GM21717 (cell line): ENCODE data around the gene ARHGEF10L.

Source experiments
- ATAC-seq: cut with Tn5 transposase; IDR thresholded peaks from one replicate; pipeline ENCODE4 v1.9.1; 2021; ENCODE audit warnings: mild to moderate bottlenecking, moderate library complexity; ENCODE audit not compliant: unreplicated experiment

The ARHGEF10L gene

GRCh38 chr1:17588048-17588871 is 48.8 kb downstream of the ARHGEF10L start:
- ATAC-seq, result no peak

- ATAC-seq, result no peak
These were observed 52.4 kb downstream of the ARHGEF10L start for GRCh38 chr1:17591814-17592430.

- no peak for ATAC-seq
These were observed 54.5 kb downstream of the ARHGEF10L start for GRCh38 chr1:17594026-17594425.

GRCh38 chr1:17594690-17595601 is 55.4 kb downstream of the ARHGEF10L start:
- no peak for ATAC-seq

- ATAC-seq, result no peak
These were observed 56.1 kb downstream of the ARHGEF10L start for GRCh38 chr1:17595602-17595925.

GRCh38 chr1:17596186-17596585 is 56.7 kb downstream of the ARHGEF10L start:
- ATAC-seq, result no peak

- ATAC-seq, result no peak
These were observed 57.4 kb downstream of the ARHGEF10L start for GRCh38 chr1:17596651-17597509.

GRCh38 chr1:17597651-17598050 is 58.2 kb downstream of the ARHGEF10L start:
- no peak for ATAC-seq

GRCh38 chr1:17598251-17598650 is 58.8 kb downstream of the ARHGEF10L start:
- no peak for ATAC-seq

- no peak for ATAC-seq
These were observed 59.9 kb downstream of the ARHGEF10L start for GRCh38 chr1:17599291-17599953.

- no peak for ATAC-seq
These were observed 60.4 kb downstream of the ARHGEF10L start for GRCh38 chr1:17599954-17600300.

- ATAC-seq, result no peak
These were observed 60.8 kb downstream of the ARHGEF10L start for GRCh38 chr1:17600321-17600720.

GRCh38 chr1:17601643-17602382 is 62.3 kb downstream of the ARHGEF10L start:
- ATAC-seq, result no peak

GRCh38 chr1:17603091-17603841 is 63.8 kb downstream of the ARHGEF10L start:
- ATAC-seq, result no peak

- ATAC-seq, result no peak
These were observed 66.3 kb downstream of the ARHGEF10L start for GRCh38 chr1:17605582-17606344.

GRCh38 chr1:17606826-17607440 is 67.4 kb downstream of the ARHGEF10L start:
- ATAC-seq, result no peak
